ENCODE data around the gene PTPA. TPM values are rescaled to one million over a fixed set of nuclear protein-coding genes. Genes with fewer than 3 reads are reported as not detected.
A peak's percentile ranks its signal among the peaks of the same experiment; 100 is the strongest.

PTPA gene
- 10 to 100 TPM; 32.7 to 71.4 (median 42.1) TPM for total RNA-seq
- 10 to 100 TPM; 43.8 to 61.8 TPM for polyA plus RNA-seq

DNA sequence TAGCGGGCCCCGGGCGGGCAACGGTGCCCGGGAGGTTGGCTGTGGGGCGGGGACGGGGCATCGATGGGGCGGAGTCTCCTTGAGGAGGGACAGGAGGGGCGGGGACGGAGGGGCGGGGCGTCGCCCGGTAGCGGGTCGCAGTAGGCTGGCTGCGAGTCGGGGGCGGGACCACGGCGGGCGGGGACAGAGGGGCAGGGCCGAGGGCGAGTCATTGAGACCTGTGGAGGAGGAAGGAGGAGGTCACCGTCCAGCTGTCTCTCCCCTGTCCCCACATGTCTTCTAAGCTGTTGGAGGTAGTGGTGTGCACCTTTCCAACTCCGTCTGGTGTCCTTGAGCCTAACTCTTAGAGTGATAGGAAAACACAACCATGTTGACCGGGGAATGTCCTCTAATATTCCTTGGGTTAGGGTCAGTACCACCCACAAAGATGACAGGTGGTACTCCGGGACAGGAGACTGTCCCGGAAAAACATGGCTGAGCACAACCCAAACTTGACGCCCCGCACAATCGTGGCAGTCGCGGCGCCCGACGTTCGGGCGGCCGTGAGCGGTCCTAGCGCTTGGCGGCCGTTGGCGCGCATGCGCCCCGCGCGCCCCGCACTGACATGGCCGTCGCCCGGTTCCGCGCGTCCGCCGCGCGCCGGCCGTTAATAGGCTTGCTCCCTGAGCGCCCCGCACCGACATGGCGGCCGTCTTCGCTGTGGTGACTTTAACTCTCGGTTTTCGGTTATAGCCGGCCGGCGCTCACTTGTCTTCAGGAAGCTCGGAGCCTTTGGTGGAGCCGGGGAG, at the start of gene PTPA, which contains the start of gene CRAT:
Gene PTPA (plus strand): TSS at position 676 of the 788 bp plus-strand sequence. CDS start 186 bp downstream, outside the sequence.
Gene CRAT (minus strand): TSS at position 54 of the 788 bp plus-strand sequence. CDS start 284 bp downstream, outside the sequence.
- WGBS, 2 donors = 0% methylated on average over 52 to 77 of the region's 77 CpGs
- FAIRE-seq (no peak), DNase-seq (peak; percentile 98 to 100 (median 98)), ATAC-seq (peak; percentile 78 to 86 (median 81))
- TF ChIP-seq, protein P1, sequence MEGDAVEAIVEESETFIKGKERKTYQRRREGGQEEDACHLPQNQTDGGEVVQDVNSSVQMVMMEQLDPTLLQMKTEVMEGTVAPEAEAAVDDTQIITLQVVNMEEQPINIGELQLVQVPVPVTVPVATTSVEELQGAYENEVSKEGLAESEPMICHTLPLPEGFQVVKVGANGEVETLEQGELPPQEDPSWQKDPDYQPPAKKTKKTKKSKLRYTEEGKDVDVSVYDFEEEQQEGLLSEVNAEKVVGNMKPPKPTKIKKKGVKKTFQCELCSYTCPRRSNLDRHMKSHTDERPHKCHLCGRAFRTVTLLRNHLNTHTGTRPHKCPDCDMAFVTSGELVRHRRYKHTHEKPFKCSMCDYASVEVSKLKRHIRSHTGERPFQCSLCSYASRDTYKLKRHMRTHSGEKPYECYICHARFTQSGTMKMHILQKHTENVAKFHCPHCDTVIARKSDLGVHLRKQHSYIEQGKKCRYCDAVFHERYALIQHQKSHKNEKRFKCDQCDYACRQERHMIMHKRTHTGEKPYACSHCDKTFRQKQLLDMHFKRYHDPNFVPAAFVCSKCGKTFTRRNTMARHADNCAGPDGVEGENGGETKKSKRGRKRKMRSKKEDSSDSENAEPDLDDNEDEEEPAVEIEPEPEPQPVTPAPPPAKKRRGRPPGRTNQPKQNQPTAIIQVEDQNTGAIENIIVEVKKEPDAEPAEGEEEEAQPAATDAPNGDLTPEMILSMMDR (IDR thresholded peaks at IDR 0.05) = no peak
- peak within 1 kb of the TSS; percentile 67 to 95 (median 89) for H3K4me3 ChIP-seq
- H3K36me3 ChIP-seq = peaks cover 0 to 3% (median 0%) of the 10 kb centered on the region in 3 donors
- no peaks in the 10 kb centered on the region for H3K27me3 ChIP-seq
- no peaks in the 10 kb centered on the region for H3K9me3 ChIP-seq
- intact Hi-C loops (cut with DNase I) = no loop called here
- peak within 1 kb of the TSS; percentile 87 to 97 (median 96) for H3K27ac ChIP-seq
- H3K4me1 ChIP-seq = peaks cover 5 to 46% (median 34%) of the 10 kb centered on the region in 3 donors

DNA sequence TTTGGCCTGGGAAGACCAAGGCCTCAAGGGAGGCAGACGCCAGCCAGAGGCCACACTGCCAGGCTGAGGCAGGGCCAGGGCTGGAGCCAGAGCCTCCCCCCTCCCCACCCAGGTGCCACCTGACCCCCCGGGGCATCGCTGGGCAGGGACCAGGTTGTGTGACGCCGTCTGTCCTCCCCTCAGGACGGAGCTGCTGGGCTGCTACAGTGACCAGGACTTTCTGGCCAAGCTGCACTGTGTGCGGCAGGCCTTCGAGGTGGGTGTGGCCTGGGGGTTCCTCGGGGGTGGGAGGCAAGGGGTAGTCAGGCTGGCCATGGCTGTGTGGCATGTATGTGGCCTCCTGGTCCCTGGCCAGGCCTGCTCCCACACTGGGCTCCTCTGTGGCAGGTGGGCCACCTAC, 48.2 kb upstream of the PTPA start:
- peak in 1 of 6 donors; percentile 55 for DNase-seq
- WGBS, 2 donors = 92 to 94% methylated on average over 9 of the region's 9 CpGs
- Histone ChIP-seq H3K9me3 (no peaks in the 10 kb centered on the region), H3K4me3 (no peak overlapping the region), H3K27me3 (no peaks in the 10 kb centered on the region), H3K27ac (no peak overlapping the region), H3K36me3 (peaks cover 0 to 6% (median 5%) of the 10 kb centered on the region in 3 donors), H3K4me1 (no peaks in the 10 kb centered on the region)
- no peak for ATAC-seq
- intact Hi-C loops (cut with DNase I) = no loop called here
- TF ChIP-seq, protein P1 (IDR thresholded peaks at IDR 0.05) = no peak
- no peak for FAIRE-seq

DNA sequence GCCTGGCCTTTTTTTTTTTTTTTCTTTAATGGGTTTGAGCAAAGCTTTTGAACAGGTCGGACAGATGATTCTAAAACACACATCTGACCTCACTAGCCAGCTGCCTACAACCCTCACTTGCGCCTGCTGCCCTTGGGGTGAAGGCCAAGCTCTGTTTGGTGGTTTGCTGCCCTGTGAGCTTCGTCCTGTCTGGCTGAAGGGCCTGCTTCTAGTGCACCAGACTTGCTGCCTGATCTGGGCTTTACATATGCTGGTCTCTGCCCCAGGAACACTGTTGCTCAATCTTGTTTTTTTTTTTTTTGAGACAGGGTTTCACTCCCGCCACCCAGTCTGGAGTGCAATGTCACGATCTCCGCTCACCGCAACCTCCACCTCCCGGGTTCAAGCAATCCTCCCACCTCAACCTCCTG, 46.7 kb upstream of the PTPA start:
- no peak for FAIRE-seq
- no peak overlapping the region for H3K4me3 ChIP-seq
- no peak overlapping the region for H3K27ac ChIP-seq
- no peaks in the 10 kb centered on the region for H3K9me3 ChIP-seq
- no peaks in the 10 kb centered on the region for H3K4me1 ChIP-seq
- TF ChIP-seq, protein P1 (IDR thresholded peaks at IDR 0.05) = no peak
- no peak for DNase-seq
- peaks cover 0 to 6% (median 5%) of the 10 kb centered on the region in 3 donors for H3K36me3 ChIP-seq
- WGBS, 2 donors = 93 to 97% methylated on average over 8 of the region's 8 CpGs
- no peaks in the 10 kb centered on the region for H3K27me3 ChIP-seq
- intact Hi-C loops (cut with DNase I) = no loop called here
- ATAC-seq = no peak

DNA sequence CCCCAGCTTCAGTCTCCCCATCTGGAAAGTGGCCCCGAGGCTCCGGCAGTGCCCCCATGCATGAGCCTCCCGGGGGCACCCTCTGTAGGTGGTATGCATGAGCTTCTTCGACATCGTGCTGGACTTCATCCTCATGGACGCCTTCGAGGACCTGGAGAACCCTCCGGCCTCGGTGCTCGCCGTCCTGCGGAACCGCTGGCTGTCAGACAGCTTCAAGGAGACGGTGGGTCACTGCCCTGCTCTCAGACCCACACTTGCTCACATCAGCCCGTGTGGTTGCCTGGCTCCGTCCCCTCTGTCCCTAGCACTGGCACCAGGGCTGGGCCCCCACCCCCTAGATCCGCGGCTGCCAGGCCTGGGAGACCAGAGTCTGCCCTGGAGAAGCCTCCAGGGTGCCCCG, 43.1 kb upstream of the PTPA start:
- Histone ChIP-seq H3K27me3 (no peaks in the 10 kb centered on the region), H3K4me3 (no peak overlapping the region), H3K4me1 (no peaks in the 10 kb centered on the region), H3K36me3 (peaks cover 0 to 1% (median 1%) of the 10 kb centered on the region in 3 donors), H3K9me3 (no peaks in the 10 kb centered on the region), H3K27ac (no peak overlapping the region)
- TF ChIP-seq, protein P1 (IDR thresholded peaks at IDR 0.05) = no peak
- WGBS, 2 donors = 92 to 93% methylated on average over 19 of the region's 19 CpGs
- DNase-seq (no peak), ATAC-seq (no peak), FAIRE-seq (no peak)
- intact Hi-C loops (cut with DNase I) = no loop called here
